Germinal center (tissue), 1 donor: ENCODE measurements around the gene IPCEF1.
A peak's percentile ranks its signal among the peaks of the same experiment; 100 is the strongest.

Experiments used
- DNase-seq: peaks from one replicate; pipeline ENCODE4 v3.0.0; 2012; ENCODE audit warnings: mixed read lengths, low spot score

The IPCEF1 gene

DNA sequence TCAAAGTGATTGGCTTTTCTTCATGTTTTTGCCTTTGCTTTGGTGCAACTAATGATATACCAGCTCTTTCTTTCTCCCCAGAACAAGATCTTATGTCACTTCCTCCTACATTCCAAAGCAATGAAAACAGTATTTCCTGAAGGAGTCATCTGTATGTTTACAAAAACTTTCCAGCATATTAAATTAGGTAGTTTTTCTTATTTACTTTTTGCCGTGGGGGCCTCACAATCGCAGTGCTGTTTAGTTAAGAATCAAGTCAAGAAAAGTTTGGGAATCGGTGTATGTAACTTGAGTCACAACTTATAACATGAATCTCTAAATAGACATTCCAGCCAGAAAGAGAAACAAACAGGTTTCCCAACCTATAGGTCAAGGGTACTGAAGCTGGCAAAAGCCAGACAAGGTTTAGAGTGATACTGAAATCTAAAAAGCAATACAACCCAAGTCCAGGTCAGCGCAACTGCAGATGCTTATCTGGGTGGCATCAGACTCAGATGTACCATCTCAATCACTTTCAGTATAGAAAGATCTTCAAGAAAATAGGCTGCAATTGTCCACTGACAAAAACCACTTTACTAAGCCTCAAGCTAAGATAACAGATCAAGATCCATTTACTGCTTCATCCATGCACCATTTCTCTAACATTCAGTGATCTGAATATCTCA lies 63.6 kb downstream of the IPCEF1 start:
- no peak for DNase-seq

DNA sequence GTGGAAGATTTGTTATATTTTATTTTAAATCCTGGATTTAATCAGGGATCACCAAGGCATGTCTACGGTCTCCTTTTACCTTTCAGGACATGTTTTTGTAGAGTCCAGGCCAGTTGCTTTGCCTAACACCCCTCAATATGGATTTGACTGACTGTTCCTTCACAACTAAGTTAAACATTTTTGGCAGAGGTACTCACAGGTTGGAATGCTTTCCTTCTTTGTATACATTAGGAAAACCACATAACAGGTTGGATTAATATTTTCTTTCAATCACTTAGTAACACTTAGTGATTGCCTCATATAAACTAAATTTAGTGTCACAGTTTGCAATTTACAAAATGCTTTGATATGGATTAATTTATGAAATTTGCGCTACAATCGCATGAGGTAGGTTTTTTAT lies 64.5 kb downstream of the IPCEF1 start:
- DNase-seq: no peak

DNA sequence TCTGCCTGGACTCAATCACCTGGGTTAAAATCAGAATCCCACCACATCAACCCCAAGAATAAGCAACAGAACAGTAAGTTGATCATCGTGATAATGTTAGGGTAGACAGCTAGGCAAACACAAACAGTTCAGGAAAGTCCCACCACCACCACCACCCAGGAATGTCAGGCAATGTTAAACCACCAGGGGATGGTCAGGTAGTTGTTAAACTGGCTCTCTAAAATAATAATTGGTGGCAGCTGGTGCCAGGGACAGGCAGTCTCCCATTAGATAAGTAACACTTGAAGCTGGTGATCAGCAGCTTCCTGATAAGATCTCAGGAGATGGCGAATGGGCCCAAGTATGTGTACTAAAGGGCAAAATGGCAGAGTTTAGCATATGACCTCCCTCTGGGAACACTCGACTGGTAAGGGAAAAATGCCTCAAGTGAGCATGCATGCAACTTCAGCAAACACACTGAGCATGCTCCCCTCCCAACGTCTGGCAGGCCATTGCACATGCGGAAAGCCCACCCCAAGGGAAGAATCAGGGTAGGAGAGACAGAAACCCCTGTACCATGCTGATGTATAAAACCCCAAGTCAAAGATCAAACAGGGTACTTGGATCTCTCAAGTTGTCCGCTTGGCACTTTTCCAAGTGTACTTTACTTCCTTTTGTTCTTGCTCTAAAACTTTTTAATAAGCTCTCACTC lies 66.6 kb downstream of the IPCEF1 start:
- DNase-seq: no peak

DNA sequence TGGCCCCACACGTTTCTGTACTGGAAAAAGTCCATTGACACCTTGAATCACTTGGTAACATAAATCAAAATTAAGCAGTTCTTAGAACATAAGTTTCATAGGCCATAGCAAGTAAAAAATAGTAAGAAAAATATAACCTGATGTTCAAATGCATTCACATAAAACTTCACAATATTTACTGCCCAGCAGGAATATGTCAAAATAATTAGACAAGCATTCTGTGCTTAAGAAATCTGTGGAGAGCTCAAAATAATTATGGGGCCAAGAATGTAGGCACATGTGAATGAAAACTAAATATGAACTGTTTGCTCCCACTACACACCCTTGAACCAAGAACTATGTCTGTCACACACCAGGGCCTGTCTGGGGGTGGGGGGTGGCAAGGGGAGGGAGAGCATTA lies 70.8 kb downstream of the IPCEF1 start:
- no peak for DNase-seq

DNA sequence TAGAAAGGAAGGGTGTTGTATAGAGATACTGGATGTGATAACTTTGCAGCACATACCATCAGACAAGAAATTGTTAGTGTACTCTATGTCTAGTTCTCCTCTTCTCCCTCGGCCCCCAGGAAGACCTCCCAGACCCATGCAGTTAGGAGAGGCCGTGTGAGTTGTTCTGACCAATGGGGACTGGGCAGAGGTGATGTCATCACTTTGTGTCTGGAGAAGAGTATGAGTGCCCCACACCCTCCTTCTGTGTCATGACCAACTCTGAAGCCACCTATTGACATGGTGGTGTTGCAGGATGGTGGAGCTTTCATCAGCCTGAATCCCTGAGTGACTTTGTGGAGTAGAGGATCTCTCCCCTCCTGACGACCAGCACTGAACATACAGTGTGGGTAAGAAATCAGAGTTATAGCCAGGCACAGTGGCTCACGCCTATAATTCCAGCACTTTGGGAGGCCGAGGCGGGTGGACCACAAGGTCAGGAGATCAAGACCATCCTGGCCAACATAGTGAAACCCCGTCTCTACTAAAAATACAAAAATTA lies 72.2 kb downstream of the IPCEF1 start:
- DNase-seq: no peak

DNA sequence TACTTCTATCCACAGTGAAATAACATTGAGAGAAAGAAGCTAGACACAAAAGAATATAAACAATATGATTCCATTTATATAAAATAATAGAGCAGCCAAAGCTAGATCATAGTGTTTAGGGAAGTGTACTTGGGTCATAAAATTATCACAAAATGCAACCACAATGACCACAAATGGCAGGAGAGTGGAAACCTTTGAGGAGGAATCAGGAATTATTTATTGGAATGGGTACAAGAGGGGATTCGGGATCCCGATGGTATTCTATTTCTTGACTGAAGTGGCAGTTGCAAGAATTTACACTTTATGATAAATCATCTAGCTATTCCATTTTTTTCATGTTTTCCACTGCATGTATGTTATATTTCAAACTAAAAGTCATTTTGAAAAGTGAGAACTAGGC lies 76.1 kb downstream of the IPCEF1 start:
- DNase-seq: no peak

DNA sequence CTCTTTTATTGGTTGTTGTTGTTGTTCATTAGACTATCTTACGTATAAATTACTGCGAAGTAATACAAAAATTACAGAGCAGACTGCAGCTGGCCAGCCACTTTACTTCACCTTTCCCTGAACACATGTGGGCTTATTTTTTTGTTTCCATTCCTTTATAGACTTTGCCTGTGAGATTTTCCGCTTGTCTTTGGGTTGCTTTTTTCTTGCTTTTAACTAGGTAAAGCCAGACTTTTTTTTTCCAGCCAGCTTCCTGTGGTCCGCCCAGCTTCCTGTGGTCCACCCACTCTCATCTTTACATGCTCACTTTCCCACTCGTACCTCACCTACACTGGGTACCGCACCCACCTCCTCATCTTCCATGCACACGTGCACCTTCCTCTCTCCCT lies 79.0 kb downstream of the IPCEF1 start:
- DNase-seq: no peak

- peak; percentile 12 for DNase-seq
Observed at GRCh38 chr6:154276810-154277628, 79.6 kb downstream of the IPCEF1 start.

- DNase-seq: no peak
Observed at GRCh38 chr6:154274168-154274567, 82.4 kb downstream of the IPCEF1 start.

DNA sequence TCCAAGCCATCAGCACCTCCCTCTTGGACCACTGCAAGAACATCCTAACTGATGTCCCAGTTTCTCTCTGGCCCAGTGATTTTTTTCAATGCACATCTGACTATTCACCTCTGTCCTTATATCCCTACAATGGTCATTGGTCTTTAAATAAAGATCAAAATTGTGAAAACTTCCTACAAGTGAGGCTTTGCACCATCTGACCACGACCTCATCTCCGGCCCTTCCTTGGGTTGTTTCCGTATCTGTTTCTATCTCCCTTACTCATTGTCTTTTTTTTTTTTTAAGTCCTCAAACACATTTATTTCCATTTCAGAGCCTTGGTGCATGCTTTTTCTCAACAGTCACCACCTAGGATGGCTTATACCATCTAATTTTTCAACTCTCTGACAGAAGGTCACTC lies 88.1 kb downstream of the IPCEF1 start:
- DNase-seq: no peak

DNA sequence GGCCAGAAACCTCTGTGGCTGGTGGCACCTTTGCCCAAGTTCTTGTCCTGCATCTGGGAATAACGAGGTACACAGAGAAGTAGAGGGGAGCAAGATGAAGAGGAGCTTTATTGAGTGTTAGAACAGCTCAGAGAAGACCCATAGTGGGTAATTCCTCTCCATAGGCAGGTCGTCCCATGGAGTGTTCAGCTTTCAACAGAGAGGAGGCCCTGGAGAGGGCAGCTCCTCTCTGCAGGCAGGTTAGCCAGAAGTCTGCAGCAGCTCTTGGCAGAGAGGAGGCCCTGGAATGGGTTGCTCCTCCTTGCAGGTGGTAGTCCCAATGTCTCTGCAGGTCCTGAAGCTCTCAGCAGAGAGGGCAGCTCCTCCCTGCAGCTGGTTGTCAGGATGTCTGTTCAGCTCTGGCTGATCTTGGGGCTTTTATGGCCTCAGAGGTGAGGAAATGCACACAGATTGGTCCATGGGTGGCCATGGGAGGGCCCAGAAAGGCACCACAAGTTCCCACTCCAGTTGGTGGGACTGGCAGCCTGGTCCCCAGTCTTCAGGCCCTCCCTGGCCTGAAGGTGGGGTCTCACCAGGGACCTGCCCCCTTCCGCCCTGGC lies 89.0 kb downstream of the IPCEF1 start:
- no peak for DNase-seq

- no peak for DNase-seq
Observed at GRCh38 chr6:154266560-154267099, 90.0 kb downstream of the IPCEF1 start.

DNA sequence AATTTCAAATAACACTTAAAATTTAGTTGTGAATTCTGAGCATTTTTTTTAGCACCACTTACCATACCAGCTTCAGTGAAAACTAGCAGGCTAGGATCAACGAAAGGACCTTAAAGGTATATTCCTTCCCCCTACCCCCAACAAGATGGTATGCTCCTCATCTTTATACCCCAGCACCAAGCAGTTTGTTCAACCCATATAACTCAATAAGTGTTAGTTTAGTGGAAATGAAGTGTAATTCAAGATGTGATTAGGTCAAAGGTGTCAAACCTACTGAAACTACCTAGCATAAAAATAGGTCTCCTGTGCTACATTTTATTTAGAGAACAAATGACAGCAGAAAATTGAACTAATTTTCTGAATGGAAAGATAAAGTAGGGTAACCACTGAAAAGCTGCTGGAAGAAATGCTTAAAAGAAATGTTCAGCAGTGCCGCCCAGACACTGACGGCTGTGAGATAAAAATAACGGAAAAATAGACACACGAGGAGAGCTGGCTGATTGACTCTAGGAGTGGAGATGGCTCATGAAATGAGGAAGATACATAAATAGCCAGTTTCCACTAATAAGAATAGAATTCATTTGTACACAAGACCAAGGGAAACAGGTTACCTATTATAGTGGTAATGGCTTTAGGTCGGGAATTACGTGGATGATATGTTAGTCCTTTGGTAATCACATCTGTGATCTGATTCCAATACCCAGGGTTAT lies 94.8 kb downstream of the IPCEF1 start:
- no peak for DNase-seq

- no peak for DNase-seq
Observed at GRCh38 chr6:154258064-154258757, 98.4 kb downstream of the IPCEF1 start.

- DNase-seq: no peak
Observed at GRCh38 chr6:154257067-154257466, 99.5 kb downstream of the IPCEF1 start.

- no peak for DNase-seq
Observed at GRCh38 chr6:154252678-154253077, 103.9 kb downstream of the IPCEF1 start.

- no peak for DNase-seq
Observed at GRCh38 chr6:154251116-154251515, 105.5 kb downstream of the IPCEF1 start.

- no peak for DNase-seq
Observed at GRCh38 chr6:154249499-154250298, 106.9 kb downstream of the IPCEF1 start.

DNA sequence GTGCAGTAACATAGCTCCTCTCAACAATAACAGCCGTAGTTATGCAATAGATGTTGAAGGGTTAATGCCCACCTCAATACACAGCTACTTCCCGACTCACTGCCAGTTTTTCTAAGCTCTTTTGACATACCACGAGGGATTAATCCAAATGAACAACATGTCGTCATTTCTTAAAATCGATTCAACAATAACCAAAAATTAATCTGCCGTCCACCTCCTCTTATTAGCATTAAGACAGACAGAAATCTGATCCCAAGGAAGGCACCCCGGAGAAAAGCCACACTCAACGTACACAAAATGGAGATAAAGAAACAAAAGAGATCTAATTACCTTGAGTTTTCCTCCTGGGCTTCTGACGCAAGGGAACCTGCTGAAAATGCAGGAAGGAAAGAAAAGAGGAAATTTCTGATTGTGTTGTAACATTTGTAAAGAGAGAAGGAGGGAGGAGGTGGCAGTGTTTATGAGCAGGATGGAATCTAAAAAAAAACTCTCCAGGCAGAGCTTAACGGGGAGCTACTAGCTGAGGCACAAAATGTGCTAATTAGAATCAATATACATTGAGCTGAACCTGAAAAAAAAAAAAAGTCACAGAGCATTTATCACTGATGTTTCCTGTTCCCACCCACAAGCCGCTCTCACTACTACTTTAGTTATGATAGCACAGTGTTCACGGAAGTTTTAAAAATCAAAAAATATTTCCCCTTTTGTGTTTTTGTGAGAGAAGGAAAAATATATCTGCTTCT lies 109.3 kb downstream of the IPCEF1 start:
- DNase-seq: no peak
